IMR-90 (cell line): ENCODE data around the gene TMED10. TPM values are rescaled to one million over a fixed set of nuclear protein-coding genes. Genes with fewer than 3 reads are reported as not detected.

ENCODE experiments used
- ATAC-seq: fragments of 200-7000 bp; cut with Tn5 transposase; 2 replicates; pipeline ENCODE4 v1.9.1; 2020; ENCODE audit warnings: low read depth, mild to moderate bottlenecking, moderate library complexity
- BruUV-seq: library from RNA; stranded (reverse); fragments of 400-500 nt; replicated peaks from 2 replicates; lab custom pipeline; 2021; lab: Mats Ljungman, UMichigan
- CTCF ChIA-PET: fragments of 300-600 bp; formaldehyde crosslinking; extraction: SDS; loops from one replicate; lab custom pipeline; 2021; ENCODE audit warnings: antibody characterized with exemption; lab: Yijun Ruan, JAX
- POLR2A ChIA-PET: fragments of 300-600 bp; sonication (Branson Sonifier 250); formaldehyde crosslinking; loops from one replicate; lab custom pipeline; 2022; ENCODE audit warnings: antibody characterized with exemption; ENCODE audit not compliant: unreplicated experiment; lab: Charles Lee
- DNase-seq: peaks from one replicate; pipeline ENCODE4 v3.0.0; 2013
- H2AFZ ChIP-seq: replicated peaks from 2 replicates; pipeline ENCODE3; 2013; ENCODE audit warnings: low read length, mild to moderate bottlenecking; ENCODE audit not compliant: poor library complexity
- H2AK5ac ChIP-seq: 2 replicates; pipeline ENCODE4 v1.6.1; 2013; ENCODE audit warnings: low read depth, low read length, inconsistent platforms
- H2AK9ac ChIP-seq: replicated peaks from 2 replicates; pipeline ENCODE3; 2013; ENCODE audit warnings: mild to moderate bottlenecking, low read depth, low read length, moderate library complexity; ENCODE audit not compliant: poor library complexity
- H2BK120ac ChIP-seq: 2 replicates; pipeline ENCODE4 v1.6.1; 2013; ENCODE audit warnings: low read depth, low read length, inconsistent platforms
- H2BK15ac ChIP-seq: 3 replicates; pipeline ENCODE4 v1.6.1; 2013; ENCODE audit warnings: low read depth, low read length, inconsistent platforms
- H2BK20ac ChIP-seq: 2 replicates; pipeline ENCODE4 v1.6.1; 2013; ENCODE audit warnings: low read depth, mild to moderate bottlenecking, inconsistent platforms, low read length, moderate library complexity
- H2BK5ac ChIP-seq: 2 replicates; pipeline ENCODE4 v1.6.1; 2013; ENCODE audit warnings: mild to moderate bottlenecking, low read depth, low read length, inconsistent platforms; ENCODE audit not compliant: poor library complexity, severe bottlenecking
- H3K14ac ChIP-seq: replicated peaks from 2 replicates; pipeline ENCODE4 v1.6.1; 2013; ENCODE audit warnings: low read depth, low read length, inconsistent platforms
- H3K18ac ChIP-seq: 2 replicates; pipeline ENCODE4 v1.6.1; 2013; ENCODE audit warnings: low read depth, low read length, control low read depth
- H3K23ac ChIP-seq: 2 replicates; pipeline ENCODE4 v1.6.1; 2013; ENCODE audit warnings: low read depth, low read length, inconsistent platforms
- H3K27ac ChIP-seq: 2 replicates; pipeline ENCODE4 v1.5.1; 2013; ENCODE audit warnings: mild to moderate bottlenecking, control low read depth, low read length; ENCODE audit not compliant: insufficient read depth
- H3K27me3 ChIP-seq: 2 replicates; pipeline ENCODE4 v1.6.1; 2013; ENCODE audit warnings: low read length; ENCODE audit not compliant: control insufficient read depth, insufficient read depth
- H3K36me3 ChIP-seq: 2 replicates; pipeline ENCODE4 v1.6.1; 2013; ENCODE audit warnings: low read length, mixed read lengths; ENCODE audit not compliant: control insufficient read depth, insufficient read depth
- H3K4ac ChIP-seq: 2 replicates; pipeline ENCODE4 v1.6.1; 2013; ENCODE audit warnings: low read depth, low read length, inconsistent platforms
- H3K4me1 ChIP-seq: 2 replicates; pipeline ENCODE4 v1.6.1; 2013; ENCODE audit warnings: low read length, mixed read lengths; ENCODE audit not compliant: control insufficient read depth, insufficient read depth
- H3K4me2 ChIP-seq: 2 replicates; pipeline ENCODE4 v1.6.1; 2013; ENCODE audit warnings: low read depth, mild to moderate bottlenecking, control low read depth, low read length, moderate library complexity
- H3K4me3 ChIP-seq: 2 replicates; pipeline ENCODE4 v1.5.1; 2013; ENCODE audit warnings: low read depth, mild to moderate bottlenecking, control low read depth, low read length, moderate library complexity; ENCODE audit not compliant: insufficient read depth
- H3K56ac ChIP-seq: 2 replicates; pipeline ENCODE4 v1.6.1; 2013; ENCODE audit warnings: low read length, inconsistent platforms; ENCODE audit not compliant: insufficient read depth; ENCODE audit errors: extremely low read depth
- H3K79me1 ChIP-seq, 2 experiments: 2 replicates each; pipeline ENCODE4 v1.6.1; 2013; ENCODE audit warnings: low read length in 2 of 2, inconsistent platforms in 1 of 2, low read depth in 1 of 2
- H3K9ac ChIP-seq: 2 replicates; pipeline ENCODE4 v1.6.1; 2013; ENCODE audit warnings: low read depth, low read length, control low read depth
- H3K9me1 ChIP-seq: 2 replicates; pipeline ENCODE4 v1.6.1; 2013; ENCODE audit warnings: low read length, inconsistent platforms; ENCODE audit not compliant: insufficient read depth
- H3K9me3 ChIP-seq: 2 replicates; pipeline ENCODE4 v1.6.1; 2013; ENCODE audit warnings: low read length; ENCODE audit not compliant: control insufficient read depth, insufficient read depth
- H4K20me1 ChIP-seq: 2 replicates; pipeline ENCODE4 v1.6.1; 2013; ENCODE audit warnings: low read length, inconsistent platforms; ENCODE audit not compliant: insufficient read depth
- H4K5ac ChIP-seq: 2 replicates; pipeline ENCODE4 v1.6.1; 2013; ENCODE audit warnings: mild to moderate bottlenecking, low read depth, low read length, control low read depth
- H4K8ac ChIP-seq, 2 experiments: 2 replicates each; pipeline ENCODE4 v1.6.1; 2013; ENCODE audit warnings: low read depth in 2 of 2, low read length in 2 of 2, control low read depth in 1 of 2, inconsistent platforms in 1 of 2
- H4K91ac ChIP-seq: 2 replicates; pipeline ENCODE4 v1.6.1; 2013; ENCODE audit warnings: low read depth, low read length, inconsistent platforms; ENCODE audit not compliant: insufficient read depth
- BHLHE40 ChIP-seq: fragments of 150-350 bp; IDR thresholded peaks from 2 replicates; pipeline ENCODE4 v1.6.1; 2016; ENCODE audit warnings: mild to moderate bottlenecking, low read depth, low read length
- CEBPB ChIP-seq: IDR thresholded peaks from 2 replicates; pipeline ENCODE4 v1.6.1; 2012; ENCODE audit warnings: low read depth, low read length, improper control_type of control experiment
- CHD1 ChIP-seq: IDR thresholded peaks from 2 replicates; pipeline ENCODE4 v1.6.1; 2012; ENCODE audit warnings: low read depth, low read length, improper control_type of control experiment
- CTCF ChIP-seq: conservative IDR thresholded peaks from 2 replicates; pipeline ENCODE4 v1.5.1; 2012; ENCODE audit warnings: mild to moderate bottlenecking, low read depth, low read length, improper control_type of control experiment
- ELK1 ChIP-seq: fragments of 150-350 bp; IDR thresholded peaks from 2 replicates; pipeline ENCODE4 v1.6.1; 2016; ENCODE audit warnings: low read depth, mild to moderate bottlenecking, low read length, moderate library complexity, borderline replicate concordance
- FOS ChIP-seq: fragments of 150-350 bp; IDR thresholded peaks from 2 replicates; pipeline ENCODE4 v1.6.1; 2016; ENCODE audit warnings: low read depth, low read length
- MAZ ChIP-seq: IDR thresholded peaks from 2 replicates; pipeline ENCODE4 v1.6.1; 2012; ENCODE audit warnings: low read depth, mild to moderate bottlenecking, low read length, improper control_type of control experiment, moderate library complexity, borderline replicate concordance
- NFE2L2 ChIP-seq: fragments of 150-350 bp; IDR thresholded peaks from 2 replicates; pipeline ENCODE4 v1.6.1; 2016; ENCODE audit warnings: low read depth, mild to moderate bottlenecking, low read length
- POLR2A ChIP-seq: IDR thresholded peaks from 2 replicates; pipeline ENCODE4 v1.6.1; 2012; ENCODE audit warnings: mild to moderate bottlenecking, low read depth, low read length
- RAD21 ChIP-seq: IDR thresholded peaks from 2 replicates; pipeline ENCODE4 v1.6.1; 2012; ENCODE audit warnings: low read length, improper control_type of control experiment
- RCOR1 ChIP-seq: IDR thresholded peaks from 2 replicates; pipeline ENCODE4 v1.6.1; 2012; ENCODE audit warnings: mild to moderate bottlenecking, low read length, improper control_type of control experiment; ENCODE audit not compliant: insufficient replicate concordance
- SMC3 ChIP-seq: fragments of 150-350 bp; IDR thresholded peaks from 2 replicates; pipeline ENCODE4 v1.6.1; 2016; ENCODE audit warnings: low read depth, mild to moderate bottlenecking, antibody characterized with exemption, low read length, moderate library complexity
- WGBS, 2 experiments: methylation state at CpG; one replicate each; pipeline versions ENCODE4 v1.1.5 to v1.1.7; 2013; ENCODE audit warnings: missing lambda C conversion rate in 2 of 2; ENCODE audit not compliant: insufficient read length in 1 of 2; ENCODE audit errors: extremely low coverage in 2 of 2; 5-methylcytosine and 5-hydroxymethylcytosine counted together
- dilution Hi-C: fragments of 300-500 bp; cut with HindIII; formaldehyde crosslinking; loops from one replicate; pipeline ENCODE4 v1.14.3; 2018; ENCODE audit warnings: low sequenced_read_pairs; ENCODE audit not compliant: unreplicated experiment
- in situ Hi-C: fragments of 300-500 bp; cut with MboI; formaldehyde crosslinking; loops from 3 replicates; pipeline ENCODE4 v1.14.3; 2019; ENCODE audit warnings: low sequenced_read_pairs, inconsistent platforms, mixed read lengths
- intact Hi-C: fragments of 100-400 bp; cut with micrococcal nuclease; formaldehyde crosslinking; loops from 2 replicates; pipeline ENCODE4 v1.10.0; 2022
- polyA plus RNA-seq, 3 experiments: library from polyadenylated mRNA; depleted of rRNA; stranded (reverse); fragments of >200 nt; gene quantifications; 2 replicates each; pipeline ENCODE4 v1.2.3, GENCODE V29; 2012; ENCODE audit warnings: low replicate concordance in 1 of 3
- total RNA-seq: library from RNA; depleted of rRNA; stranded (reverse); fragments of >200 nt; gene quantifications from 2 replicates; pipeline ENCODE4 v1.2.3, GENCODE V29; 2012
- TF ChIP-seq, protein P1 (sequence below): fragments of 150-350 bp; IDR thresholded peaks from 2 replicates; pipeline ENCODE4 v1.6.1; 2017; ENCODE audit warnings: mild to moderate bottlenecking, antibody characterized with exemption, low read length, low read depth

The TMED10 gene
- total and polyA plus RNA-seq, 2 of the 4 experiments (the other 2 are of a cell fraction): 254 to 441 TPM

DNA sequence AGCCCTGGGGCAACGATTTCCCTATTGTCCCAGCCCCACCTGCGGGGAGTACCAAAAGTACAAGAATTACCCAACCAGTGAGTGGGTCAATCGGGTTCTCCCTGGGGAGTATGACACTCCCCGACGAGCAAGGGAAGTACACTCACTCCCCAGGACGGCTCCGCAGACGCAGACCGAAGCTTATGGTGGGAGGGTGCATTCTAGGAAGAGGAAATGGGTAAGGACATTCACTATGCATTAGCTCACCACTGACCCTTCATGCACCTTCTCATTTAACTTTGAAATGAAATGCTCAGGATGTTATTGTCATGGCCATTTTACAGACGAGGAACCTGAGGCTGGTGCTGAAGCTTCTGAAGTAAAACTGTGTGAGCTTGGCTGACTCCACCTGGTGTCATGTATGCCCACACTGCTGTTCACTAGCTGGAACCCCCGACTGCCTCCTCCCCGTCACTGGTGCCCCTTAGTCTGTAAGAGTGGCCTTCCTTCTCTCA, 45.8 kb upstream of the TMED10 start (continued):
- TF ChIP-seq CHD1: no peak

DNA sequence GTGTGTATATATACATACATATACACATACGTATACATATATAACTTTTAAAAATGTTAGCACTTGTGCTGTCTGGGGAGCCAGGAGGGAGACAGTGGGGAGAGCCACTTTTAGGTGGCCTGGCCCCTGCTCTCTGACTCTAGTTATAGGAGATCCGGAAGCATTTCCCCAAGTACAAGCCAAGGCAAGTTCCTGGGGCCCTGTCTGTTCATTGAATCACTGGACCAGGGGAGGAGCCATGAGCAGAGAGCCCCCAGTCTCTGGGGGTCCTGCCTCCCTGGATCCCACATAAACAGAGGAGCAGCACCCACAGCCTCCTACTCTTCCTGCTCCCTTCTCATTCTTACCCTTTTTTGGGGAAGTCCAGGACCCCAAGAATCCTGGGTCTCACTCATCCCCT, 45.4 kb upstream of the TMED10 start:
- no peaks in the 10 kb centered on the region for H3K27me3 ChIP-seq
- in situ Hi-C loops (no loop called here), intact Hi-C loops (no loop called here), dilution Hi-C loops (no loop called here)
- H3K27ac ChIP-seq: no peak overlapping the region
- H3K4ac ChIP-seq: peak overlapping the region; percentile 49; the same call in 1 of the 2 replicates
- WGBS, 2 experiments: no CpG with 5 or more reads among the region's 2 CpGs
- H2BK120ac ChIP-seq: peak overlapping the region; percentile 54; the same call in 1 of the 2 replicates
- ChIA-PET CTCF (interaction anchor here (0.7 kb wide), 1 partner anchor 332 kb away, joined by 3 read pairs; no protein-coding TSS in a partner anchor), POLR2A (no interaction called here)
- peak overlapping the region; percentile 3; the same call in 1 of the 2 replicates for H3K4me2 ChIP-seq
- H3K9ac ChIP-seq: no peak overlapping the region
- DNase-seq: no peak
- H3K9me1 ChIP-seq: peaks cover 14% of the 10 kb centered on the region
- peak overlapping the region; percentile 51; the same call in 1 of the 2 replicates for H4K91ac ChIP-seq
- H3K4me1 ChIP-seq: peaks cover 10% of the 10 kb centered on the region
- H4K20me1 ChIP-seq: no peaks in the 10 kb centered on the region
- peak overlapping the region; percentile 68; the same call in 1 of the 2 replicates for H3K14ac ChIP-seq
- H2BK5ac ChIP-seq: peak overlapping the region; percentile 70
- H3K4me3 ChIP-seq: no peak overlapping the region
- no peaks in the 10 kb centered on the region for H3K79me1 ChIP-seq
- peak overlapping the region; percentile 11; the same call in 1 of the 2 replicates for H2AK5ac ChIP-seq
- H3K18ac ChIP-seq: peak overlapping the region; percentile 57; the same call in 1 of the 2 replicates
- peak overlapping the region; percentile 75 to 80 for H4K8ac ChIP-seq
- peak overlapping the region; percentile 70; the same call in 2 of the 3 replicates for H2BK15ac ChIP-seq
- peak overlapping the region; percentile 38; the same call in 1 of the 2 replicates for H2BK20ac ChIP-seq
- no TSS peak for BruUV-seq
- peak overlapping the region; percentile 69; the same call in 1 of the 2 replicates for H4K5ac ChIP-seq
- no peaks in the 10 kb centered on the region for H3K9me3 ChIP-seq
- 0 out of 2 replicates have a peak overlapping the region, but pooled peaks have one; percentile 27 for H3K23ac ChIP-seq
- no peaks in the 10 kb centered on the region for H3K36me3 ChIP-seq
- H3K56ac ChIP-seq: 0 out of 2 replicates have a peak overlapping the region, but pooled peaks have one; percentile 18
- H2AK9ac ChIP-seq: peak overlapping the region; percentile 89
- peak overlapping the region; percentile 88 for H2AFZ ChIP-seq
- no peak for ATAC-seq
- TF ChIP-seq NFE2L2: no peak
- TF ChIP-seq CHD1: no peak
- no peak for TF ChIP-seq BHLHE40
- TF ChIP-seq, protein P1, sequence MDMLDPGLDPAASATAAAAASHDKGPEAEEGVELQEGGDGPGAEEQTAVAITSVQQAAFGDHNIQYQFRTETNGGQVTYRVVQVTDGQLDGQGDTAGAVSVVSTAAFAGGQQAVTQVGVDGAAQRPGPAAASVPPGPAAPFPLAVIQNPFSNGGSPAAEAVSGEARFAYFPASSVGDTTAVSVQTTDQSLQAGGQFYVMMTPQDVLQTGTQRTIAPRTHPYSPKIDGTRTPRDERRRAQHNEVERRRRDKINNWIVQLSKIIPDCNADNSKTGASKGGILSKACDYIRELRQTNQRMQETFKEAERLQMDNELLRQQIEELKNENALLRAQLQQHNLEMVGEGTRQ: no peak
- no peak for TF ChIP-seq FOS
- TF ChIP-seq RAD21: no peak
- no peak for TF ChIP-seq CTCF
- no peak for TF ChIP-seq RCOR1
- TF ChIP-seq CEBPB: no peak
- TF ChIP-seq SMC3: no peak
- no peak for TF ChIP-seq ELK1
- TF ChIP-seq POLR2A: no peak
- TF ChIP-seq MAZ: no peak
